Right cardiac atrium (tissue), 5 donors: ENCODE measurements around the gene CMSS1. TPM values are rescaled to one million over a fixed set of nuclear protein-coding genes. Genes with fewer than 3 reads are reported as not detected.
A peak's percentile ranks its signal among the peaks of the same experiment; 100 is the strongest.

Source experiments
- ATAC-seq, 2 donors: fragments of 200-7000 bp; cut with Tn5 transposase; one replicate each; pipeline versions ENCODE4 v1.8.0 to v1.9.1; 2020; ENCODE audit warnings: moderate library complexity in 2 of 2, mild to moderate bottlenecking in 1 of 2
- DNase-seq, 3 donors: peaks; one replicate each; pipeline ENCODE4 v3.0.0-alpha.2; 2020
- H3K27ac ChIP-seq: one replicate; pipeline ENCODE4 v1.5.1; 2013; ENCODE audit warnings: mild to moderate bottlenecking, low read length, control low read depth, moderate library complexity
- H3K27me3 ChIP-seq: one replicate; pipeline ENCODE4 v1.6.1; 2013; ENCODE audit not compliant: control insufficient read depth, insufficient read depth
- H3K4me1 ChIP-seq: one replicate; pipeline ENCODE4 v1.6.1; 2013; ENCODE audit warnings: low read length; ENCODE audit not compliant: control insufficient read depth, insufficient read depth
- H3K4me3 ChIP-seq: one replicate; pipeline ENCODE4 v1.5.1; 2013; ENCODE audit warnings: low read length, control low read depth
- H3K9me3 ChIP-seq: one replicate; pipeline ENCODE4 v1.6.1; 2013; ENCODE audit warnings: low read length; ENCODE audit not compliant: control insufficient read depth
- WGBS: extraction: QIAGEN DNeasy Blood & Tissue Kit; methylation state at CpG from one replicate; pipeline ENCODE4 v1.1.7; 2013; 5-methylcytosine and 5-hydroxymethylcytosine counted together
- intact Hi-C, 4 donors: fragments of 100-400 bp; cut with DNase I; formaldehyde crosslinking; loops; one replicate each; pipeline versions ENCODE4 v1.11.0 to v1.14.0; 2022 to 2023
- polyA plus RNA-seq: library from polyadenylated mRNA; stranded (reverse); fragments of 200-250 nt; gene quantifications from one replicate; pipeline ENCODE4 v1.2.3, GENCODE V29; 2013
- total RNA-seq, 4 donors: library from RNA; stranded (reverse); fragmentation: NEBNext Ultra II Directional; extraction: Animal tissue kit (Norgen Biotek cat#: 25700); gene quantifications; one replicate each; pipeline ENCODE4 v1.2.1, GENCODE V29; 2021
- donor health status: healthy with polysubstance abuse.
- donor health status: DM: no; HTN: yes; CAD: no.
- donor health status: DM: no; HTN: no; CAD: no.
- donor health status: DM: no; HTN: yes; CAD: no; lungs with severe emphysema.
- donor health status: DM: yes; HTN: yes; CAD: no.

The CMSS1 gene
- total and polyA plus RNA-seq, 5 donors: 18.9 to 33.8 (median 26.6) TPM

GRCh38 chr3:100063929-100064461 lies 246.3 kb downstream of the CMSS1 start:
- WGBS: 60% methylated on average over 7 of the region's 7 CpGs
- ATAC-seq (no peak), DNase-seq (no peak)
- Histone ChIP-seq H3K4me1 (no peaks in the 10 kb centered on the region), H3K9me3 (no peaks in the 10 kb centered on the region), H3K27me3 (no peaks in the 10 kb centered on the region), H3K27ac (peak overlapping the region; percentile 27), H3K4me3 (no peak overlapping the region)
- intact Hi-C loops: no loop called here

DNA sequence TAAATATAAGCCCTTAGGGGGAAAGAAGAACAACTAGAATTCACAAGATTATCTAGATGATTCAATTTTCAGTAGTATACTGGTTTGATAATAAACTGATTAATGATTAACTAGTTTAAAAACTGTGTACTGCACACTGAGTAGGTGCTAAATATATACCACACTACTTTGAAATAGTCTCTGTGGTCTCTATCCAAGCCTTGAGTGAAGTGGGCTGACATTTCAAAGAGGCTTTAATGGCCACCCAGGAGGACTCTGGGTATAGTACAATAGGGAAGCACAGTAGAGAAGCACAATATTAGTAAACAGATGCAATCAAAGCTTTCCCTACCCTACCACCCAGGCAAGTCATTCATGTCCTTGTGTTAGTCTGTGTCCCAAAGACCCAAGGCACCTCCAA lies 249.9 kb downstream of the CMSS1 start:
- no peak overlapping the region for H3K4me3 ChIP-seq
- intact Hi-C loops: loop anchor here in 1 of 4 donors (5.0 kb wide), 1 partner anchor 185 kb away; no protein-coding TSS in a partner anchor
- no peak for DNase-seq
- H3K4me1 ChIP-seq: peaks cover 3% of the 10 kb centered on the region
- no peaks in the 10 kb centered on the region for H3K9me3 ChIP-seq
- no peaks in the 10 kb centered on the region for H3K27me3 ChIP-seq
- ATAC-seq: no peak
- no peak overlapping the region for H3K27ac ChIP-seq

GRCh38 chr3:100068826-100069225 lies 251.2 kb downstream of the CMSS1 start:
- H3K4me1 ChIP-seq: peaks cover 4% of the 10 kb centered on the region
- intact Hi-C loops: loop anchor here in 2 of 4 donors (2.0 to 5.0 kb wide), 2 partner anchors 183 to 186 kb away; no protein-coding TSS in a partner anchor
- no peaks in the 10 kb centered on the region for H3K9me3 ChIP-seq
- DNase-seq (peak; percentile 76 to 89 (median 87)), ATAC-seq (peak; percentile 85 to 88)
- 12% methylated on average over 5 of the region's 5 CpGs for WGBS
- no peak overlapping the region for H3K4me3 ChIP-seq
- no peaks in the 10 kb centered on the region for H3K27me3 ChIP-seq
- no peak overlapping the region for H3K27ac ChIP-seq

GRCh38 chr3:100069472-100069871 lies 251.8 kb downstream of the CMSS1 start:
- Histone ChIP-seq H3K27me3 (no peaks in the 10 kb centered on the region), H3K27ac (peak overlapping the region; percentile 17), H3K4me3 (no peak overlapping the region), H3K4me1 (peaks cover 7% of the 10 kb centered on the region), H3K9me3 (no peaks in the 10 kb centered on the region)
- intact Hi-C loops: loop anchor here in 2 of 4 donors (2.0 to 5.0 kb wide), 2 partner anchors 183 to 185 kb away; no protein-coding TSS in a partner anchor
- ATAC-seq (peak in 1 of 2 donors; percentile 11), DNase-seq (no peak)
- 52% methylated on average over 3 of the region's 3 CpGs for WGBS

DNA sequence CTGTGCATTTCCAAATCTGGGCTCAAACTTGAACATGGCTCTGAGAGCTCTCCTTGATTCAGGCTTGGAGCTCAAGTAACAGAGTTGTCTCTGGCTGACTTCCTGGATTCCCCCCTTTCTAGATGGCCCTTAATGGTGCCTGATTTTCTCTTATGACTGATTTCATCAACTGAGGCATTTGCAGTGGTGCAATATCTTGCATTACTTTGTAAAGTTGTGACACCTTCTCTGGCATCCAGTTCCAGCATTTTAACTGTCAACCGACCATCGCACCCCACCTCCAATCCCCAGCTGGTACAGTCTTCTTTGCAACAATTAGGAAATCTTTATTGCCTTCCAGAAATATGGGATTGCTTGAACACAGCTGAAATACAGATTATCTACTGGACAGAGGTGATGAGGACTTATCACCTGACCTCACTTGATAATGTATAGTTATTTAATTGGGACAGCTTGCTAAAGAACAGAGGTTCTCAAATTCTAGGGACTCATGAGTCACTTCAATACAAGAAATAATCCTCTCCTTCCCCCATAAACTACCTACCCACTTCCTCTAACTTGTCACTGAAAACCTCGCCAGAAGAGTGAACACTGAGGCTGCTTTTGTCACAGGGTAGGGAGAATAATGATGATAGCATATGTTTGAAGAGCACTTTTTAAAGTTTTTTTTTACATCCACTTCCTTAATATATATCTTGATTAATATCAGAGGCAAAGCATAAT lies 254.8 kb downstream of the CMSS1 start:
- DNase-seq (no peak), ATAC-seq (no peak)
- no peaks in the 10 kb centered on the region for H3K9me3 ChIP-seq
- H3K4me1 ChIP-seq: peaks cover 7% of the 10 kb centered on the region
- no peaks in the 10 kb centered on the region for H3K27me3 ChIP-seq
- no peak overlapping the region for H3K4me3 ChIP-seq
- 62% methylated on average over 3 of the region's 3 CpGs for WGBS
- H3K27ac ChIP-seq: peak overlapping the region; percentile 1
- intact Hi-C loops: loop anchor here in 1 of 4 donors (10.0 kb wide), 1 partner anchor 182 kb away; no protein-coding TSS in a partner anchor

- no peak for DNase-seq
- Histone ChIP-seq H3K27ac (peak overlapping the region; percentile 64), H3K9me3 (no peaks in the 10 kb centered on the region), H3K4me1 (peaks cover 10% of the 10 kb centered on the region), H3K4me3 (no peak overlapping the region), H3K27me3 (no peaks in the 10 kb centered on the region)
- WGBS: 70% methylated on average over 1 of the region's 1 CpG
- intact Hi-C loops: loop anchor here in 1 of 4 donors (10.0 kb wide), 1 partner anchor 182 kb away; no protein-coding TSS in a partner anchor
- no peak for ATAC-seq
Observed at GRCh38 chr3:100073049-100073713, 255.5 kb downstream of the CMSS1 start.

DNA sequence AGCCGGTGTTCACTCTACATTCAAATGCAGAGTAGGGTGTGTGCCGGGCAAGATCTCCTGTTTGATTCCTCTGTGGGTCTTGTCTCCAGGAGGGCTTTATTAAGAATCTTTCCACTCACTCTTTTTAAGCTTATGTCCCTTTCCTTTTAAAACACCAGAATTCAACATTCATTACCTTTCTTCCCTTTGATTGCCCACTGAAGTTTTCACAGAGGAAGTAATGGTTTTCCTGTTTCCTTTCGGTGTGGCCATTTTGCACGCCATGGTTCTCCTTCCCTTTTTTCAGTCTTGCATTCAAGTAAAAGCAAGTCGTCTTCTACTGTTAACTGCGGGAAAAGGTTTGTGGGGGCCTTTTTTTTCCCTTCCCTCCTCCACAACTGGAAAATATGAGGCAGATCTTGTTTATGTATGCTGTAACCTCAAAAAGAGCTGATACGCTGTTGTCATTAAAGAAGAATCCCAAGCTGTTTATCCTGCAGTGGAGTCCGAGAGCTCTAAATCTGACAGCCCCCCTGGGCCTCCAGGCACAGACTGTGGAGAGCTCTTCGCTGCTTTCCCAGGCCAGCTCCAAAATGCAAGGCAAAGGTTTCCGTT lies 256.1 kb downstream of the CMSS1 start:
- DNase-seq: peak; percentile 19 to 65 (median 35)
- intact Hi-C loops: loop anchor here in 1 of 4 donors (10.0 kb wide), 1 partner anchor 181 kb away; no protein-coding TSS in a partner anchor

GRCh38 chr3:100075196-100075595 lies 257.5 kb downstream of the CMSS1 start:
- Histone ChIP-seq H3K4me3 (no peak overlapping the region), H3K9me3 (no peaks in the 10 kb centered on the region), H3K4me1 (peaks cover 10% of the 10 kb centered on the region), H3K27me3 (no peaks in the 10 kb centered on the region), H3K27ac (no peak overlapping the region)
- ATAC-seq (no peak), DNase-seq (no peak)
- intact Hi-C loops: loop anchor here in 1 of 4 donors (10.0 kb wide), 1 partner anchor 180 kb away; no protein-coding TSS in a partner anchor
- WGBS: 76% methylated on average over 4 of the region's 4 CpGs

More for the DNA sequence above, 256.1 kb downstream of the CMSS1 start:
- WGBS: 42% methylated on average over 10 of the region's 10 CpGs
- Histone ChIP-seq H3K9me3 (no peaks in the 10 kb centered on the region), H3K4me1 (peaks cover 10% of the 10 kb centered on the region), H3K27me3 (no peaks in the 10 kb centered on the region), H3K27ac (peak overlapping the region; percentile 64), H3K4me3 (no peak overlapping the region)
- ATAC-seq: peak; percentile 37 to 44

- Histone ChIP-seq H3K4me1 (peaks cover 11% of the 10 kb centered on the region), H3K27me3 (no peaks in the 10 kb centered on the region), H3K27ac (peak overlapping the region; percentile 49), H3K4me3 (no peak overlapping the region), H3K9me3 (no peaks in the 10 kb centered on the region)
- 54% methylated on average over 4 of the region's 4 CpGs for WGBS
- intact Hi-C loops: loop anchor here in 1 of 4 donors (10.0 kb wide), 1 partner anchor 179 kb away; no protein-coding TSS in a partner anchor
- ATAC-seq (no peak), DNase-seq (no peak)
Observed at GRCh38 chr3:100075851-100076730, 258.4 kb downstream of the CMSS1 start.
